ENCODE data around the gene NEDD4L.

DNA sequence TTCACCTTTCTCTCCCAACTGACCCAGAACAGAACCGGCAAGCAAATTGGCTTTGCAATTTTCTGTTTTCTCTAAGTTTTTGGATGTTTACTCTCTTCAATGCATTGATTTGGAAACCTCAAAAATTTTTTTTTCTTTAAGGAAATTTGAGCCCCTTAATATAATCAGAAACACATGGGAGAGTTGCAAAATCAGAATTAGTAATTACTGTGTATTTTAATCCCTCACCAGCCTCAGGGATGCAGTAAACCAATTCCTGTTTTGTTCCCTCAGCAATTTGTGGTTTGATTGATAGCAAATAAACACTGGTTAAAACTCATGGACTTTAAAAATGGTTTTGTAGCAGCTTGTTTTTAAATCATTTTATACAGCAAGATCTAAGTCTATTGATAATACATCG lies 281.5 kb downstream of the NEDD4L start:
- TF ChIP-seq TCF4 (CRISPR knock-in tag; IDR thresholded peaks at IDR 0.05; ENCODE audit: borderline replicate concordance) (no peak), ZNF565 (CRISPR knock-in tag; conservative IDR thresholded peaks at IDR 0.05; ENCODE audit: low read depth) (no peak), OSR1 (CRISPR knock-in tag; IDR thresholded peaks at IDR 0.05) (no peak), ZC3H10 (CRISPR knock-in tag; IDR thresholded peaks at IDR 0.05) (no peak), PPARA (CRISPR knock-in tag; IDR thresholded peaks at IDR 0.05; ENCODE audit: borderline replicate concordance) (no peak), ESRRG (CRISPR knock-in tag; IDR thresholded peaks at IDR 0.05) (no peak), SNAI2 (CRISPR knock-in tag; IDR thresholded peaks at IDR 0.05) (no peak)
- TF ChIP-seq, protein P1, sequence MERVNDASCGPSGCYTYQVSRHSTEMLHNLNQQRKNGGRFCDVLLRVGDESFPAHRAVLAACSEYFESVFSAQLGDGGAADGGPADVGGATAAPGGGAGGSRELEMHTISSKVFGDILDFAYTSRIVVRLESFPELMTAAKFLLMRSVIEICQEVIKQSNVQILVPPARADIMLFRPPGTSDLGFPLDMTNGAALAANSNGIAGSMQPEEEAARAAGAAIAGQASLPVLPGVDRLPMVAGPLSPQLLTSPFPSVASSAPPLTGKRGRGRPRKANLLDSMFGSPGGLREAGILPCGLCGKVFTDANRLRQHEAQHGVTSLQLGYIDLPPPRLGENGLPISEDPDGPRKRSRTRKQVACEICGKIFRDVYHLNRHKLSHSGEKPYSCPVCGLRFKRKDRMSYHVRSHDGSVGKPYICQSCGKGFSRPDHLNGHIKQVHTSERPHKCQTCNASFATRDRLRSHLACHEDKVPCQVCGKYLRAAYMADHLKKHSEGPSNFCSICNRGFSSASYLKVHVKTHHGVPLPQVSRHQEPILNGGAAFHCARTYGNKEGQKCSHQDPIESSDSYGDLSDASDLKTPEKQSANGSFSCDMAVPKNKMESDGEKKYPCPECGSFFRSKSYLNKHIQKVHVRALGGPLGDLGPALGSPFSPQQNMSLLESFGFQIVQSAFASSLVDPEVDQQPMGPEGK (CRISPR knock-in tag; IDR thresholded peaks at IDR 0.05; ENCODE audit: borderline replicate concordance) = no peak
- TF ChIP-seq, protein P2, sequence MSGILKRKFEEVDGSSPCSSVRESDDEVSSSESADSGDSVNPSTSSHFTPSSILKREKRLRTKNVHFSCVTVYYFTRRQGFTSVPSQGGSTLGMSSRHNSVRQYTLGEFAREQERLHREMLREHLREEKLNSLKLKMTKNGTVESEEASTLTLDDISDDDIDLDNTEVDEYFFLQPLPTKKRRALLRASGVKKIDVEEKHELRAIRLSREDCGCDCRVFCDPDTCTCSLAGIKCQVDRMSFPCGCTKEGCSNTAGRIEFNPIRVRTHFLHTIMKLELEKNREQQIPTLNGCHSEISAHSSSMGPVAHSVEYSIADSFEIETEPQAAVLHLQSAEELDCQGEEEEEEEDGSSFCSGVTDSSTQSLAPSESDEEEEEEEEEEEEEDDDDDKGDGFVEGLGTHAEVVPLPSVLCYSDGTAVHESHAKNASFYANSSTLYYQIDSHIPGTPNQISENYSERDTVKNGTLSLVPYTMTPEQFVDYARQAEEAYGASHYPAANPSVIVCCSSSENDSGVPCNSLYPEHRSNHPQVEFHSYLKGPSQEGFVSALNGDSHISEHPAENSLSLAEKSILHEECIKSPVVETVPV (CRISPR knock-in tag; IDR thresholded peaks at IDR 0.05) = no peak
